Measurements from ENCODE around the gene PRR19.
"Not testable (repeated sequence)": the region's sequence is repeated elsewhere in the genome, so short reads cannot be mapped to it uniquely, and the experiment has no call there.

Gene PRR19

GRCh38 chr19:42332059-42332458 lies 30.1 kb downstream of the PRR19 start:
- Histone ChIP-seq H3K9ac (no peak overlapping the region), H3K27me3 (no peaks in the 10 kb centered on the region), H3K36me3 (peaks cover 44% of the 10 kb centered on the region), H3K4me1 (peaks cover 30% of the 10 kb centered on the region), H3K4me2 (no peak overlapping the region), H3K4me3 (no peak overlapping the region), H3K9me3 (no peaks in the 10 kb centered on the region), H3K27ac (no peak overlapping the region), H4K20me1 (peaks cover 86% of the 10 kb centered on the region)
- no peak for TF ChIP-seq Cebpa-rat (IDR thresholded peaks at IDR 0.05)

GRCh38 chr19:42333018-42333417 lies 31.1 kb downstream of the PRR19 start:
- Histone ChIP-seq H3K9ac (no peak overlapping the region), H3K9me3 (no peaks in the 10 kb centered on the region), H3K27ac (no peak overlapping the region), H3K27me3 (no peaks in the 10 kb centered on the region), H3K4me3 (no peak overlapping the region), H3K36me3 (peaks cover 54% of the 10 kb centered on the region), H4K20me1 (peaks cover 76% of the 10 kb centered on the region), H3K4me1 (peaks cover 20% of the 10 kb centered on the region), H3K4me2 (no peak overlapping the region)
- no peak for TF ChIP-seq Cebpa-rat (IDR thresholded peaks at IDR 0.05)

DNA sequence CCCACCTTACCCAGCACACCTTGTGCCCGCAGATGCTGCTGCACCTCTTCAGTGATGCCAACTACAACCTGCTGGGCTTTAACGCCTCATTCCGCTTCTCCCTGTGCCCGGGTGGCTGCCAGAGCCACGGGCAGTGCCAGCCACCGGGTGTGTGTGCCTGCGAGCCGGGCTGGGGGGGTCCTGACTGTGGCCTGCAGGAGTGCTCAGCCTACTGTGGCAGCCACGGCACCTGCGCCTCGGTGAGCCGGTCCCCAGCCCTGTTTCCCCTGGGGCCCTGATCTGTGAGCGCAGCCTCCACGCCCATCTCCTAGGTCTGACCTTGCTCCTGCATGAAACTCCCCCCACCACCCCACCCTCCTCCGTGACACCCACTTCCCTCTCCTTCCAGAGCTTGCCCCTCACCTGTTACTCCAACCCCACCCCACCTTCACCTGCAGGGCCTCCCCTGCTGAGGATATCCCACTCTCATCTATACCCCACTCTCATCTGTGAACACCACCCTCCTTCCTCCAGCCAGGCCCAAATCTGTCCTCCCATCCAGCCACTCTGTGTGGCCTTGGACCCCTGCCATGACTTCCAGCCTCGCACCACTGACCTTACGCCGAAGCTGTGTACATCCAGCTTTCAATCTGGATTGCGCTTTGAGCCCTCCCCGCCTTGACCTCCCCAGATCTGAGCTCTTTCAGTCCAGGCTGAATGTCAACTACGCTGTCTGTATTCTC lies 32.2 kb downstream of the PRR19 start:
- no peak for TF ChIP-seq Cebpa-rat (IDR thresholded peaks at IDR 0.05)
- Histone ChIP-seq H3K27me3 (no peaks in the 10 kb centered on the region), H3K27ac (no peak overlapping the region), H3K4me2 (0 out of 2 replicates have a peak overlapping the region, but pooled peaks have one; percentile 19), H3K36me3 (peaks cover 59% of the 10 kb centered on the region), H3K4me1 (peaks cover 12% of the 10 kb centered on the region; the same call in 1 of the 2 replicates), H4K20me1 (peaks cover 66% of the 10 kb centered on the region), H3K9ac (no peak overlapping the region), H3K4me3 (no peak overlapping the region), H3K9me3 (no peaks in the 10 kb centered on the region)

- Histone ChIP-seq H3K4me2 (no peak overlapping the region), H3K27ac (no peak overlapping the region), H3K4me3 (no peak overlapping the region), H3K9me3 (no peaks in the 10 kb centered on the region), H3K36me3 (peaks cover 59% of the 10 kb centered on the region), H3K27me3 (no peaks in the 10 kb centered on the region), H4K20me1 (peaks cover 59% of the 10 kb centered on the region), H3K4me1 (peaks cover 12% of the 10 kb centered on the region; the same call in 1 of the 2 replicates), H3K9ac (peak overlapping the region; percentile 34; the same call in 1 of the 2 replicates)
- no peak for TF ChIP-seq Cebpa-rat (IDR thresholded peaks at IDR 0.05)
Observed at GRCh38 chr19:42334697-42335373, 32.9 kb downstream of the PRR19 start.

DNA sequence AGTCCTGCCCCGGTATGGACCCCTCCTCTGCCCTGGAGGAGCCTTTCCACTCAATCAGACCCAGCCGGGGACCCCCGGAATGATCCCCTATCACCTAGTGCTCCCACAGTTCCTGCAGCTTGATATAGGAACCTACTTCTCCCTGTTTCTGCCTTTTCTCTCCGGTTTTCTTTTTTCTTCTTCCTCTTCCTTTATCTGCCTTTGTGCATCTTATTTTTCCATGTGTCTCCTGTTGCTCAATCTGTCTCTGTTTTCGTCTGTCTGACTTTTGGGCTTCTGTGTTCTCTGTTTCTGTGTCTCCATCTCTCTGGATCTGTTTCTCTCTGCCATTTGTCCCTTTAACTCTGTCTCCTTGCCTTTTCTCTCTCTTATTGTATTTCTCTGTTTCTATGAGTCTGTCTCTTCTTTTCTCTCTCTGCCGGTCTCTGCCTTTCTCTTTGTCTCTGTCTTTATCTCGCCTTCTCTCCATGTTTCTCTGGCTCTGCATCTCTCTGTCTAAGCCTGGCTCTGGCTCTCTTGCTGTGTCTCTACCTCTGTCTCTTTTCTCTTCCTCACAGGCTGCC lies 33.5 kb downstream of the PRR19 start:
- TF ChIP-seq Cebpa-rat (IDR thresholded peaks at IDR 0.05), result no peak
- 0 out of 2 replicates have a peak overlapping the region, but pooled peaks have one; percentile 34 for H3K9ac ChIP-seq
- H3K4me1 ChIP-seq, result peaks cover 12% of the 10 kb centered on the region; the same call in 1 of the 2 replicates
- H3K4me3 ChIP-seq, result no peak overlapping the region
- peaks cover 59% of the 10 kb centered on the region for H3K36me3 ChIP-seq
- H3K27ac ChIP-seq, result no peak overlapping the region
- peaks cover 52% of the 10 kb centered on the region for H4K20me1 ChIP-seq
- no peak overlapping the region for H3K4me2 ChIP-seq
- H3K27me3 ChIP-seq, result no peaks in the 10 kb centered on the region
- no peaks in the 10 kb centered on the region for H3K9me3 ChIP-seq

- TF ChIP-seq Cebpa-rat (IDR thresholded peaks at IDR 0.05), result no peak
Observed at GRCh38 chr19:42335971-42336370, 34.0 kb downstream of the PRR19 start.

DNA sequence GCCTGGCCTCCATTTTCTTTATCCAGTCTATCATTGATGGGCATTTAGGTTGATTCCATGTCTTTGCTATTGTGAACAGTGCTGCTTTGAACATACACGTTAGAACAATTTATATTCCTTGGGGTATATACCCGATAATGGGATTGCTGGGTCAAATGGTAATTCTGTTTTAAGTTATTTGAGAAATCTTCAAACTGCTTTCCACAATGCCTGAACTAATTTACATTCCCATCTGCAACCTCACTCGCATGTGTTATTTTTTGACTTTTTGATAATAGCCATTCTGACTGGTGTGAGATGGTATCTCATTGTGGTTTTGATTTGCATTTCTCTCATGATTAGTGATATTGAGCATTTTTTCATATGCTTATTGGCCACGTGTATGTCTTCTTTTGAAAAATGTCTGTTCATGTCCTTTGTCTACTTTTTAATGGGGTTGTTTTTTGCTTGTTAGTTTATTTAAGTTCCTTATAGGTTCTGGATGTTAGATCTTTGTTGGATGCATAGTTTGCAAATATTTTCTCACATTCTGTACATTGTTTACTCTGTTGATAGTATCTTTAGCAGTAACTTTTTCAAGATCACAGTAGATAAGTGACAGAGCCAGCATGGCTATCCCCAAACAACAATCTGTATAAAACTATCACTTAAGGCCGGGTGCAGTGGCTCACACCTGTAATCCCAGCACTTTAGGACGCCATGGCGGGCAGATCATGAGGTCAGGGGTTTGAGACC lies 37.4 kb downstream of the PRR19 start:
- Histone ChIP-seq H4K20me1 (peaks cover 14% of the 10 kb centered on the region), H3K36me3 (peaks cover 72% of the 10 kb centered on the region)
- H3K9me3 ChIP-seq, H3K4me2 ChIP-seq, H3K9ac ChIP-seq, H3K4me1 ChIP-seq, H3K27ac ChIP-seq, H3K27me3 ChIP-seq, H3K4me3 ChIP-seq: not testable (repeated sequence)

More at GRCh38 chr19:42335971-42336370, 34.0 kb downstream of the PRR19 start:
- H3K4me1 ChIP-seq, result peaks cover 12% of the 10 kb centered on the region; the same call in 1 of the 2 replicates
- H3K36me3 ChIP-seq, result peaks cover 64% of the 10 kb centered on the region
- H3K4me2 ChIP-seq, result no peak overlapping the region
- no peak overlapping the region for H3K27ac ChIP-seq
- H3K9ac ChIP-seq, result no peak overlapping the region
- no peaks in the 10 kb centered on the region for H3K9me3 ChIP-seq
- H4K20me1 ChIP-seq, result peaks cover 47% of the 10 kb centered on the region
- H3K4me3 ChIP-seq, result no peak overlapping the region
- no peaks in the 10 kb centered on the region for H3K27me3 ChIP-seq

DNA sequence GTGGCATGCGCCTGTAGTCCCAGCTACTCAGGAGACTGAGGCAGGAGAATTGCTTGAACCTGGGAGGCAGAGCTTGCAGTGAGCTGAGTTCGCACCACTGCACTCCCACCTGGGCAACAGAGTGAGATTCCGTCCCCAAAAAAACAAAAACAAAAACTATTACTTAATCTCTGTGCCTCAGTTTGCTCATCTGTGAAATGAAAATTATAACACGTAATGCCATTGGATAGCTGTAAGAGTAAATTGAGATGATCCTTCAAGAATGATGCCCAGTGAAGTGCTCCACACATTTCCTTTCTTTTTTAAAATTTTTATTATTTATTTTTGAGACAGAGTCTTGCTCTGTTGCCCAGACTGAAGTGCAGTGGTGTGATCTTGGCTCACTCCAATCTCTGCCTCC lies 38.0 kb downstream of the PRR19 start:
- H3K4me1 ChIP-seq, H3K4me3 ChIP-seq, H3K9me3 ChIP-seq, H3K27ac ChIP-seq, H3K9ac ChIP-seq, H3K27me3 ChIP-seq, H3K4me2 ChIP-seq: not testable (repeated sequence)
- H4K20me1 ChIP-seq, result peaks cover 11% of the 10 kb centered on the region
- peaks cover 74% of the 10 kb centered on the region for H3K36me3 ChIP-seq

DNA sequence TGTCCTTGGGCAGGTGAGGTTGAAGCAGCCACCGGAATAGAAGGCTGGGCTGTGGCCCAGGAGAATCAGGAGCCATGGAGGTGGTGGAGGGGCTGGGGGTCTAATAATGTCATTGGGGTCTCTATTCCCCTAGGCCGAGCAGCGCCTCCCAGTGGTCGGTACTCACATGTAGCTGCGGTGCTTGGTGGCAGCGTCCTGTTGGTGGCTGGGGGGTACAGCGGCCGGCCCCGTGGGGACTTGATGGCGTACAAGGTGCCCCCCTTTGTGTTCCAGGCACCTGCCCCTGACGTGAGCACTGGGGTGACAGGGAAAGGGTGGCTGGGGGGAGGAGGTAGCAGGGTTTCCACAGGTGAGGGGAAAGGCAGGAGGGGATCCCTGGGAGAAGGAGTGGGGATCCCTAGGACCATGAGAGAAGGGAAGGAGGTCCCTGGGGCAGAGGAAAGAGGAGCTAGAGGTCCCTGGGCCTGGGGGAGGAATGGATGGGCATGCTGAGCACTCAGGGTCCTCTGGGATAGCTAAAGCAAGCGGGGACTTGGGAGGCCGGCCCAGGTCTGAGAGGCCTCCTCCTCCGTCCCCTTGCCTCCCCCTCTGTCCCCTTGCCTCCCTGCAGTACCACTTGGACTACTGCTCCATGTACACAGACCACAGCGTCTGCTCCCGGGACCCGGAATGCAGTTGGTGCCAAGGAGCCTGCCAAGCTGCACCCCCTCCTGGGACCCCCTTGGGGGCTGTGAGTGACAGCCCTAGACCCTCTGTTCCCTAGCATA lies 41.6 kb downstream of the PRR19 start:
- Histone ChIP-seq H3K4me3 (no peak overlapping the region), H3K4me1 (no peaks in the 10 kb centered on the region), H3K36me3 (peaks cover 72% of the 10 kb centered on the region), H3K27me3 (no peaks in the 10 kb centered on the region), H3K9me3 (no peaks in the 10 kb centered on the region), H4K20me1 (no peaks in the 10 kb centered on the region), H3K27ac (no peak overlapping the region), H3K4me2 (no peak overlapping the region), H3K9ac (no peak overlapping the region)
- no peak for TF ChIP-seq Cebpa-rat (IDR thresholded peaks at IDR 0.05)

Data from BLaER1 (cell line).